SH-SY5Y (cell line): ENCODE measurements around the gene KIF1B.

Source experiments
- GATA2 ChIP-seq: IDR thresholded peaks from 2 replicates; pipeline ENCODE4 v1.6.1; 2011; ENCODE audit warnings: mild to moderate bottlenecking, low read depth, low read length
- GATA3 ChIP-seq: IDR thresholded peaks from 2 replicates; pipeline ENCODE4 v1.6.1; 2011; ENCODE audit warnings: low read depth, mild to moderate bottlenecking, low read length, moderate library complexity

The KIF1B gene

GRCh38 chr1:10271869-10272268 is 61.5 kb downstream of the KIF1B start:
- no peak for TF ChIP-seq GATA2
- no peak for TF ChIP-seq GATA3

- TF ChIP-seq GATA2 = no peak
- TF ChIP-seq GATA3 = no peak
Measured at GRCh38 chr1:10272274-10272673, 61.9 kb downstream of the KIF1B start.

GRCh38 chr1:10278880-10279279 is 68.5 kb downstream of the KIF1B start:
- TF ChIP-seq GATA3 = no peak
- TF ChIP-seq GATA2 = no peak

- no peak for TF ChIP-seq GATA2
Measured at GRCh38 chr1:10280439-10281350, 70.3 kb downstream of the KIF1B start.

- no peak for TF ChIP-seq GATA3
- TF ChIP-seq GATA2 = no peak
Measured at GRCh38 chr1:10283318-10283984, 73.1 kb downstream of the KIF1B start.

GRCh38 chr1:10286244-10286643 is 75.9 kb downstream of the KIF1B start:
- TF ChIP-seq GATA2 (no peak), GATA3 (no peak)

GRCh38 chr1:10287023-10287645 is 76.8 kb downstream of the KIF1B start:
- TF ChIP-seq GATA2 = no peak
- no peak for TF ChIP-seq GATA3

- TF ChIP-seq GATA3 = no peak
- TF ChIP-seq GATA2 = no peak
Measured at GRCh38 chr1:10288029-10288615, 77.8 kb downstream of the KIF1B start.

- no peak for TF ChIP-seq GATA2
- TF ChIP-seq GATA3 = no peak
Measured at GRCh38 chr1:10291705-10292104, 81.3 kb downstream of the KIF1B start.

GRCh38 chr1:10292188-10292587 is 81.8 kb downstream of the KIF1B start:
- TF ChIP-seq GATA2 = no peak
- no peak for TF ChIP-seq GATA3

- TF ChIP-seq GATA2 = no peak
- TF ChIP-seq GATA3 = no peak
Measured at GRCh38 chr1:10295481-10296085, 85.2 kb downstream of the KIF1B start.

GRCh38 chr1:10299151-10299550 is 88.8 kb downstream of the KIF1B start:
- no peak for TF ChIP-seq GATA2

- TF ChIP-seq GATA2 (no peak), GATA3 (no peak)
Measured at GRCh38 chr1:10302416-10302815, 92.0 kb downstream of the KIF1B start.

GRCh38 chr1:10304295-10304694 is 93.9 kb downstream of the KIF1B start:
- TF ChIP-seq GATA3 = no peak
- no peak for TF ChIP-seq GATA2
